ENCODE data around the gene GNAT1. TPM values are rescaled to one million over a fixed set of nuclear protein-coding genes. Genes with fewer than 3 reads are reported as not detected.

GNAT1 gene
- total RNA-seq, 1 experiment from 2014 or later: 0.50 TPM

DNA sequence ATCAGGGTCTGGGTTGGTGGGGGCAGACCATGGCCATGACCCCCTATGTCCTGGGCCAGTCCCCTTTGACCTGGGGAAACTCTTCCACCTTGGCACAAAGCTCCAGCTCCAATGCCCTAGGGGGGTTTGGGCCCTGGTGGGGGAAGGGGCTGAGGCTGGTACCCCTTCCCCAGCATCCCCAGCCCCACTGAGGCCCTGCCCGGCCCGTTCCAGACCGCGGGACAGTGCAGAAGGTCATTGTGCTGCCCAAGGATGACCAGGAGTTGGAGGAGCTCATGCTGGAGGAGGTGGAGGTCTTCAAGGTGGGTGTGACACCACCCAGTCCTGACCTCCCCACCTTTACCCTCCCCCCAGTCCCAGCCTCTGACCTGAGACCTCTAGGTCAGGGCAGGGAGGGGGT is 6.2 kb upstream of the GNAT1 start:
- no TSS peak for BruUV-seq (replicated peaks)
- Histone ChIP-seq H3K4me1 (peaks cover 45% of the 10 kb centered on the region), H3K9me3 (no peaks in the 10 kb centered on the region), H3K27me3 (replicated peaks; ENCODE audit: control insufficient read depth, insufficient read depth, low read length) (no peaks in the 10 kb centered on the region), H3K36me3 (ENCODE audit: control insufficient read depth, insufficient read depth, low read length) (no peaks in the 10 kb centered on the region; the same call in 1 of the 2 replicates), H3K4me3 (ENCODE audit: low read depth, low read length) (no peak overlapping the region)
- no peaks in the 10 kb centered on the region for H3K9me3 Mint-ChIP-seq (ENCODE audit: unreplicated experiment)
- intact Hi-C loops (cut with micrococcal nuclease; ENCODE audit: unreplicated experiment): no loop called here
- H3K36me3 Mint-ChIP-seq (ENCODE audit: insufficient read depth, unreplicated experiment): peaks cover 26% of the 10 kb centered on the region
- no peak overlapping the region for H3K27ac Mint-ChIP-seq (ENCODE audit: unreplicated experiment)
- DNase-seq: no peak
- no peak overlapping the region for H3K4me3 Mint-ChIP-seq (ENCODE audit: unreplicated experiment)
- ChIA-PET POLR2A (no interaction called here), CTCF (no interaction called here)
- H3K27me3 Mint-ChIP-seq (ENCODE audit: insufficient read depth, unreplicated experiment): no peaks in the 10 kb centered on the region
- peaks cover 24% of the 10 kb centered on the region for H3K4me1 Mint-ChIP-seq (ENCODE audit: low read depth, unreplicated experiment)
- TF ChIP-seq, protein P1, sequence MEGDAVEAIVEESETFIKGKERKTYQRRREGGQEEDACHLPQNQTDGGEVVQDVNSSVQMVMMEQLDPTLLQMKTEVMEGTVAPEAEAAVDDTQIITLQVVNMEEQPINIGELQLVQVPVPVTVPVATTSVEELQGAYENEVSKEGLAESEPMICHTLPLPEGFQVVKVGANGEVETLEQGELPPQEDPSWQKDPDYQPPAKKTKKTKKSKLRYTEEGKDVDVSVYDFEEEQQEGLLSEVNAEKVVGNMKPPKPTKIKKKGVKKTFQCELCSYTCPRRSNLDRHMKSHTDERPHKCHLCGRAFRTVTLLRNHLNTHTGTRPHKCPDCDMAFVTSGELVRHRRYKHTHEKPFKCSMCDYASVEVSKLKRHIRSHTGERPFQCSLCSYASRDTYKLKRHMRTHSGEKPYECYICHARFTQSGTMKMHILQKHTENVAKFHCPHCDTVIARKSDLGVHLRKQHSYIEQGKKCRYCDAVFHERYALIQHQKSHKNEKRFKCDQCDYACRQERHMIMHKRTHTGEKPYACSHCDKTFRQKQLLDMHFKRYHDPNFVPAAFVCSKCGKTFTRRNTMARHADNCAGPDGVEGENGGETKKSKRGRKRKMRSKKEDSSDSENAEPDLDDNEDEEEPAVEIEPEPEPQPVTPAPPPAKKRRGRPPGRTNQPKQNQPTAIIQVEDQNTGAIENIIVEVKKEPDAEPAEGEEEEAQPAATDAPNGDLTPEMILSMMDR (IDR thresholded peaks at IDR 0.05; ENCODE audit: insufficient read depth in 1 of 2, low read depth in 1 of 2, low read length in 1 of 2, severe bottlenecking in 1 of 2, unreplicated experiment in 1 of 2): no peak

- H3K4me3 Mint-ChIP-seq (ENCODE audit: unreplicated experiment): no peak overlapping the region
- ChIA-PET POLR2A (interaction anchor here (0.5 kb wide), 1 partner anchor 79 kb away, joined by 8 read pairs; no protein-coding TSS in a partner anchor), CTCF (no interaction called here)
- peaks cover 20% of the 10 kb centered on the region for H3K4me1 Mint-ChIP-seq (ENCODE audit: low read depth, unreplicated experiment)
- H3K36me3 Mint-ChIP-seq (ENCODE audit: insufficient read depth, unreplicated experiment): peaks cover 26% of the 10 kb centered on the region
- DNase-seq: no peak
- H3K9me3 Mint-ChIP-seq (ENCODE audit: unreplicated experiment): no peaks in the 10 kb centered on the region
- no TSS peak for BruUV-seq (replicated peaks)
- Histone ChIP-seq H3K9me3 (no peaks in the 10 kb centered on the region), H3K4me3 (ENCODE audit: low read depth, low read length) (no peak overlapping the region), H3K36me3 (ENCODE audit: control insufficient read depth, insufficient read depth, low read length) (no peaks in the 10 kb centered on the region; the same call in 1 of the 2 replicates), H3K27me3 (replicated peaks; ENCODE audit: control insufficient read depth, insufficient read depth, low read length) (no peaks in the 10 kb centered on the region), H3K4me1 (peaks cover 39% of the 10 kb centered on the region)
- intact Hi-C loops (cut with micrococcal nuclease; ENCODE audit: unreplicated experiment): no loop called here
- TF ChIP-seq, protein P1 (IDR thresholded peaks at IDR 0.05; ENCODE audit: insufficient read depth in 1 of 2, low read depth in 1 of 2, low read length in 1 of 2, severe bottlenecking in 1 of 2, unreplicated experiment in 1 of 2): no peak
- no peaks in the 10 kb centered on the region for H3K27me3 Mint-ChIP-seq (ENCODE audit: insufficient read depth, unreplicated experiment)
- no peak overlapping the region for H3K27ac Mint-ChIP-seq (ENCODE audit: unreplicated experiment)
Measured at GRCh38 chr3:50186096-50186495, 5.3 kb upstream of the GNAT1 start.

DNA sequence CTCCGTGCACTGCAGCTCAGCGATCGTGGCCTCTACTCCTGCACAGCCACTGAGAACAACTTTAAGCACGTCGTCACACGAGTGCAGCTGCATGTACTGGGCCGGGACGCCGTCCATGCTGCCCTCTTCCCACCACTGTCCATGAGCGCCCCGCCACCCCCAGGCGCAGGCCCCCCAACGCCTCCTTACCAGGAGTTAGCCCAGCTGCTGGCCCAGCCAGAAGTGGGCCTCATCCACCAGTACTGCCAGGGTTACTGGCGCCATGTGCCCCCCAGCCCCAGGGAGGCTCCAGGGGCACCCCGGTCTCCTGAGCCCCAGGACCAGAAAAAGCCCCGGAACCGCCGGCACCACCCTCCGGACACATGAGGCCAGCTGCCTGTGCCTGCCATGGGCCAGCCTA is 3.7 kb upstream of the GNAT1 start:
- Mint-ChIP-seq H3K36me3 (ENCODE audit: insufficient read depth, unreplicated experiment) (peaks cover 13% of the 10 kb centered on the region), H3K27ac (ENCODE audit: unreplicated experiment) (no peak overlapping the region), H3K27me3 (ENCODE audit: insufficient read depth, unreplicated experiment) (no peaks in the 10 kb centered on the region), H3K4me1 (ENCODE audit: low read depth, unreplicated experiment) (peaks cover 11% of the 10 kb centered on the region), H3K9me3 (ENCODE audit: unreplicated experiment) (no peaks in the 10 kb centered on the region), H3K4me3 (ENCODE audit: unreplicated experiment) (no peak overlapping the region)
- intact Hi-C loops (cut with micrococcal nuclease; ENCODE audit: unreplicated experiment): no loop called here
- Histone ChIP-seq H3K9me3 (no peaks in the 10 kb centered on the region), H3K27me3 (replicated peaks; ENCODE audit: control insufficient read depth, insufficient read depth, low read length) (no peaks in the 10 kb centered on the region), H3K36me3 (ENCODE audit: control insufficient read depth, insufficient read depth, low read length) (no peaks in the 10 kb centered on the region; the same call in 1 of the 2 replicates), H3K4me3 (ENCODE audit: low read depth, low read length) (no peak overlapping the region), H3K4me1 (peaks cover 27% of the 10 kb centered on the region)
- POLR2A ChIA-PET: no interaction called here
- CTCF ChIA-PET: interaction anchor here (2.4 kb wide), 1 partner anchor 67 kb away, joined by 15 read pairs; no protein-coding TSS in a partner anchor
- no peak for DNase-seq
- TF ChIP-seq, protein P1 (IDR thresholded peaks at IDR 0.05; ENCODE audit: insufficient read depth in 1 of 2, low read depth in 1 of 2, low read length in 1 of 2, severe bottlenecking in 1 of 2, unreplicated experiment in 1 of 2): no peak
- no TSS peak for BruUV-seq (replicated peaks)
